ENCODE data around the gene CDCP2.

The CDCP2 gene

GRCh38 chr1:54122992-54123391 lies 29.8 kb downstream of the CDCP2 start:
- TF ChIP-seq GLIS3 (CRISPR knock-in tag; IDR thresholded peaks at IDR 0.05), result no peak
- TF ChIP-seq OSR1 (CRISPR knock-in tag; IDR thresholded peaks at IDR 0.05), result no peak
- TF ChIP-seq CREB5 (CRISPR knock-in tag; IDR thresholded peaks at IDR 0.05; ENCODE audit: low read depth), result no peak
- no peak for TF ChIP-seq CSRNP3 (CRISPR knock-in tag; IDR thresholded peaks at IDR 0.05)
- TF ChIP-seq ARNTL (CRISPR knock-in tag; IDR thresholded peaks at IDR 0.05; ENCODE audit: borderline replicate concordance, low read depth), result no peak
- no peak for TF ChIP-seq CSDC2 (CRISPR knock-in tag; IDR thresholded peaks at IDR 0.05)
- TF ChIP-seq ZNF70 (CRISPR knock-in tag; IDR thresholded peaks at IDR 0.05), result no peak
- no peak for TF ChIP-seq POU6F1 (CRISPR knock-in tag; IDR thresholded peaks at IDR 0.05; ENCODE audit: borderline replicate concordance, low read depth)
- no peak for TF ChIP-seq SNAI2 (CRISPR knock-in tag; IDR thresholded peaks at IDR 0.05)
- no peak for TF ChIP-seq TOX (CRISPR knock-in tag; IDR thresholded peaks at IDR 0.05; ENCODE audit: borderline replicate concordance)
- no peak for TF ChIP-seq TSHZ2 (CRISPR knock-in tag; IDR thresholded peaks at IDR 0.05)
- TF ChIP-seq TCF4 (CRISPR knock-in tag; IDR thresholded peaks at IDR 0.05; ENCODE audit: borderline replicate concordance), result no peak
- TF ChIP-seq ZNF565 (CRISPR knock-in tag; conservative IDR thresholded peaks at IDR 0.05; ENCODE audit: low read depth), result no peak
- TF ChIP-seq BACH2 (CRISPR knock-in tag; IDR thresholded peaks at IDR 0.05; ENCODE audit: borderline replicate concordance), result no peak
- ATAC-seq, result no peak

GRCh38 chr1:54122135-54122751 lies 30.6 kb downstream of the CDCP2 start:
- no peak for ATAC-seq
- TF ChIP-seq TCF4 (CRISPR knock-in tag; IDR thresholded peaks at IDR 0.05; ENCODE audit: borderline replicate concordance) (no peak), ZC3H10 (CRISPR knock-in tag; IDR thresholded peaks at IDR 0.05) (no peak), CSDC2 (CRISPR knock-in tag; IDR thresholded peaks at IDR 0.05) (no peak), PPARA (CRISPR knock-in tag; IDR thresholded peaks at IDR 0.05; ENCODE audit: borderline replicate concordance) (no peak), SNAI2 (CRISPR knock-in tag; IDR thresholded peaks at IDR 0.05) (no peak), ARNTL (CRISPR knock-in tag; IDR thresholded peaks at IDR 0.05; ENCODE audit: borderline replicate concordance, low read depth) (no peak), ZNF8 (CRISPR knock-in tag; IDR thresholded peaks at IDR 0.05) (no peak), TOX (CRISPR knock-in tag; IDR thresholded peaks at IDR 0.05; ENCODE audit: borderline replicate concordance) (no peak), GLIS3 (CRISPR knock-in tag; IDR thresholded peaks at IDR 0.05) (no peak), PATZ1 (CRISPR knock-in tag; IDR thresholded peaks at IDR 0.05; ENCODE audit: borderline replicate concordance) (no peak), TSHZ2 (CRISPR knock-in tag; IDR thresholded peaks at IDR 0.05) (no peak), ZNF565 (CRISPR knock-in tag; conservative IDR thresholded peaks at IDR 0.05; ENCODE audit: low read depth) (no peak), OSR1 (CRISPR knock-in tag; IDR thresholded peaks at IDR 0.05) (no peak), BACH2 (CRISPR knock-in tag; IDR thresholded peaks at IDR 0.05; ENCODE audit: borderline replicate concordance) (no peak), ISL1 (CRISPR knock-in tag; IDR thresholded peaks at IDR 0.05) (no peak), CREB5 (CRISPR knock-in tag; IDR thresholded peaks at IDR 0.05; ENCODE audit: low read depth) (no peak), POU6F1 (CRISPR knock-in tag; IDR thresholded peaks at IDR 0.05; ENCODE audit: borderline replicate concordance, low read depth) (no peak)

Data from SK-N-SH treated with all-trans-retinoic acid at 6 μM for 48 hours (cell line).